Activated CD4-positive, CD25-positive, alpha-beta regulatory T cell treated with anti-CD3 and anti-CD28 coated beads, Interleukin-2, amount 50 U/mL, for 24 hours (primary cell): ENCODE results near the gene FRMD5.

Source experiments
- ATAC-seq, 2 donors: fragments of 150-1000 bp; cut with Tn5 transposase; one replicate each; pipeline ENCODE4 v1.10.0; 2021; ENCODE audit warnings: mild to moderate bottlenecking in 1 of 2, moderate library complexity in 1 of 2

Gene FRMD5

GRCh38 chr15:43919540-43920253, 275.4 kb downstream of the FRMD5 start:
- no peak for ATAC-seq

GRCh38 chr15:43918717-43919116, 276.4 kb downstream of the FRMD5 start:
- ATAC-seq, result no peak

GRCh38 chr15:43916326-43916660, 278.8 kb downstream of the FRMD5 start:
- no peak for ATAC-seq

- no peak for ATAC-seq
Measured at GRCh38 chr15:43915631-43916325, 279.3 kb downstream of the FRMD5 start.

- ATAC-seq, result no peak
Measured at GRCh38 chr15:43913941-43914340, 281.1 kb downstream of the FRMD5 start.

- ATAC-seq, result no peak
Measured at GRCh38 chr15:43913026-43913780, 281.9 kb downstream of the FRMD5 start.

GRCh38 chr15:43912208-43912607, 282.9 kb downstream of the FRMD5 start:
- ATAC-seq, result no peak

- no peak for ATAC-seq
Measured at GRCh38 chr15:43911235-43911781, 283.8 kb downstream of the FRMD5 start.

- no peak for ATAC-seq
Measured at GRCh38 chr15:43908516-43909050, 286.5 kb downstream of the FRMD5 start.

- no peak for ATAC-seq
Measured at GRCh38 chr15:43905755-43906154, 289.3 kb downstream of the FRMD5 start.

- peak; percentile 46 to 60 for ATAC-seq
Measured at GRCh38 chr15:43903864-43904290, 291.2 kb downstream of the FRMD5 start.

GRCh38 chr15:43901495-43901894, 293.6 kb downstream of the FRMD5 start:
- no peak for ATAC-seq

GRCh38 chr15:43900996-43901395, 294.1 kb downstream of the FRMD5 start:
- no peak for ATAC-seq

- no peak for ATAC-seq
Measured at GRCh38 chr15:43899928-43900327, 295.1 kb downstream of the FRMD5 start.

- ATAC-seq, result no peak
Measured at GRCh38 chr15:43898891-43899290, 296.2 kb downstream of the FRMD5 start.

GRCh38 chr15:43896543-43896942, 298.5 kb downstream of the FRMD5 start:
- ATAC-seq, result no peak

GRCh38 chr15:43895586-43895985, 299.5 kb downstream of the FRMD5 start:
- no peak for ATAC-seq

- ATAC-seq, result no peak
Measured at GRCh38 chr15:43893956-43894355, 301.1 kb downstream of the FRMD5 start.

- ATAC-seq, result no peak
Measured at GRCh38 chr15:43889042-43889441, 306.0 kb downstream of the FRMD5 start.

- ATAC-seq, result no peak
Measured at GRCh38 chr15:43887901-43888300, 307.2 kb downstream of the FRMD5 start.

GRCh38 chr15:43886558-43886957, 308.5 kb downstream of the FRMD5 start:
- no peak for ATAC-seq

- ATAC-seq, result no peak
Measured at GRCh38 chr15:43883571-43883970, 311.5 kb downstream of the FRMD5 start.

GRCh38 chr15:43881944-43882343, 313.1 kb downstream of the FRMD5 start:
- ATAC-seq, result no peak
